Motor neuron (in vitro differentiated cells): Measurements from ENCODE around the gene RPS6KB2. TPM values are rescaled to one million over a fixed set of nuclear protein-coding genes. Genes with fewer than 3 reads are reported as not detected.
"Not testable (repeated sequence)": the region's sequence is repeated elsewhere in the genome, so short reads cannot be mapped to it uniquely, and the experiment has no call there.

ENCODE experiments used
- ATAC-seq, 8 experiments: fragments of 200-7000 bp; cut with Tn5 transposase; replicated peaks in 6 of 8; 2 replicates each; pipeline ENCODE4 v1.8.0; 2021; ENCODE audit warnings: mild to moderate bottlenecking in 8 of 8, moderate library complexity in 8 of 8
- H3K27ac ChIP-seq, 2 donors: fragments of 250-450 bp; sonication (Bioruptor Pico); 2 replicates each; pipeline ENCODE4 v1.9.0; 2021; ENCODE audit warnings: antibody characterized with exemption in 2 of 2, mild to moderate bottlenecking in 2 of 2, moderate library complexity in 1 of 2
- H3K4me1 ChIP-seq, 2 donors: fragments of 250-450 bp; sonication (Bioruptor Pico); replicated peaks in 1 of 2; 2 replicates each; pipeline ENCODE4 v1.6.1; 2021; ENCODE audit warnings: antibody characterized with exemption in 2 of 2, mild to moderate bottlenecking in 2 of 2, moderate library complexity in 1 of 2
- H3K4me3 ChIP-seq, 5 donors: fragments of 250-450 bp; sonication (Bioruptor Pico); 2 replicates each; pipeline ENCODE4 v1.9.0; 2021; ENCODE audit warnings: antibody characterized with exemption in 5 of 5, mild to moderate bottlenecking in 5 of 5, moderate library complexity in 4 of 5
- WGBS, 10 experiments: fragments of 450-650 bp; shearing (Covaris generic); methylation state at CpG; one replicate each; pipeline ENCODE4 v1.0.0; 2022; 5-methylcytosine and 5-hydroxymethylcytosine counted together
- in situ Hi-C, 9 experiments: fragments of 400-800 bp; cut with MboI; loops; one replicate each; pipeline ENCODE4 v1.15.0; 2021; ENCODE audit warnings: low sequenced_read_pairs in 9 of 9, low pct_unique_long_range_greater_than_20kb in 2 of 9; ENCODE audit not compliant: unreplicated experiment in 9 of 9
- total RNA-seq, 8 experiments: library from RNA; unstranded; fragments of 300-600 nt; gene quantifications; 2 replicates each; pipeline versions ENCODE4 v1.2.3 to v1.2.4, GENCODE V29; 2022

The RPS6KB2 gene
- total RNA-seq, 8 experiments from 2014 or later, result 21.8 to 48.3 (median 30.6) TPM

DNA sequence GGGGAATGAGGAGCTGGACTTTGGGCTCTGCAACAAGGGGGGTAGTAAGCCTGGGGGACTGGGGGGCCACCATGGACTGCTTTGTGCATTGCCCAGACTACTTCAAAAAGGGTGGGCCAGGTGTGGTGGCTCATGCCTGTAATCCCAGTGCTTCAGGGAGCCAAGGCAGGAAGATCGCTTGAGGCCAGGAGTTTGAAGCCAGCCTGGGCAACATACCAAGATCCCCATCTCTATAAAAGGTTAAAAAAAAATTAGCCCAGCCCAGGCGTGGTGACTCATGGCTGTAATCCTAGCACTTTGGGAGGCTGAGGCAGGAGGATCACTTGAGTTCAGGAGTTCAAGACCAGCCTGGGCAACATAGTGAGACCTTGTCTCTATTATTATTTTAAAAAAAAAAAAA is 37.2 kb downstream of the RPS6KB2 start:
- H3K27ac ChIP-seq, H3K4me3 ChIP-seq, in situ Hi-C loops, ATAC-seq: not testable (repeated sequence)
- WGBS, 10 experiments, result 100% methylated on average over 1 of the region's 2 CpGs; no CpG with 5 or more reads in 9 of the 10 experiments
- peaks cover 20 to 23% of the 10 kb centered on the region in 2 donors for H3K4me1 ChIP-seq

- no peak overlapping the region for H3K4me3 ChIP-seq
- H3K27ac ChIP-seq, result no peak overlapping the region
- in situ Hi-C loops, result no loop called here
- no peak for ATAC-seq
- WGBS, 10 experiments, result 100% methylated on average over 1 to 3 of the region's 5 CpGs; no CpG with 5 or more reads in 5 of the 10 experiments
- H3K4me1 ChIP-seq, result peaks cover 20 to 23% of the 10 kb centered on the region in 2 donors
These were observed 38.1 kb downstream of the RPS6KB2 start for GRCh38 chr11:67466367-67466766.

- in situ Hi-C loops, result no loop called here
- WGBS, 10 experiments, result 100% methylated on average over 1 of the region's 11 CpGs; no CpG with 5 or more reads in 8 of the 10 experiments
- Histone ChIP-seq H3K4me1 (peaks cover 20 to 23% of the 10 kb centered on the region in 2 donors), H3K4me3 (no peak overlapping the region), H3K27ac (no peak overlapping the region)
- no peak for ATAC-seq
These were observed 38.9 kb downstream of the RPS6KB2 start for GRCh38 chr11:67466962-67467771.

DNA sequence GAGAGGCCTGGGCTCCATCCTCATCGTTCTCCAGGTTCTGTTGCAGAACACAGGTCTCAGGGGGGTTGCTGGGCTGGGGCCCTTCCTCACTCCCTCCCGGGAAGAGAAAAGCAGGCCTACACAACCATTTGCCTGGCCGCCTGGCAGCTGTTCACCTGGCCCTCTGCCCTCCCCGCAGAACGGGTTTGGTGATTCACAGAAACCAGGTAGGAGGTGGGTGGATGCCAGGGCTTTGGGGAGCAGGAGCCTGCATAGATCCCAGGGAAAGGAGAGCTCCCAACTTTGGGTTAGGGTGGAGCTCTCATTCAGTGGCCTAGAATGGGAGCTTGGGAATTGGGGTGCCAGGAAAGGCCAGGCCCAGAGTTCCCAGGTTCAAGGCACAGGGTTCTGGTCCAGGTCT is 39.8 kb downstream of the RPS6KB2 start:
- H3K4me1 ChIP-seq, result peaks cover 20 to 23% of the 10 kb centered on the region in 2 donors
- in situ Hi-C loops, result no loop called here
- WGBS, 10 experiments, result 0 to 40% methylated on average over 1 of the region's 5 CpGs; no CpG with 5 or more reads in 8 of the 10 experiments
- H3K4me3 ChIP-seq, result peak overlapping the region; percentile 65 to 82 (median 77)
- no peak for ATAC-seq
- H3K27ac ChIP-seq, result no peak overlapping the region

- Histone ChIP-seq H3K27ac (peak overlapping the region; percentile 69 to 79), H3K4me3 (peak overlapping the region; percentile 65 to 82 (median 77)), H3K4me1 (peaks cover 20 to 23% of the 10 kb centered on the region in 2 donors)
- in situ Hi-C loops, result no loop called here
- ATAC-seq, result no peak
- 0 to 20% (median 10%) methylated on average over 1 to 2 of the region's 6 CpGs; no CpG with 5 or more reads in 6 of the 10 experiments for WGBS, 10 experiments
These were observed 40.1 kb downstream of the RPS6KB2 start for GRCh38 chr11:67468456-67468758.

- WGBS, 10 experiments, result no CpG with 5 or more reads among the region's 76 CpGs
- H3K4me1 ChIP-seq, result peaks cover 16 to 19% of the 10 kb centered on the region in 2 donors
- ATAC-seq, result peak; percentile 79 to 93 (median 86)
- in situ Hi-C loops, result no loop called here
- peak within 1 kb of the TSS; percentile 86 to 88 for H3K27ac ChIP-seq
- H3K4me3 ChIP-seq, result peak within 1 kb of the TSS; percentile 65 to 82 (median 77)
These were observed 40.6 kb downstream of the RPS6KB2 start, which contains the start of gene TMEM134 for GRCh38 chr11:67468759-67469507. TSS of gene TMEM134 (minus strand) at chr11:67469251. CDS start at chr11:67469192, 59 bp downstream.

DNA sequence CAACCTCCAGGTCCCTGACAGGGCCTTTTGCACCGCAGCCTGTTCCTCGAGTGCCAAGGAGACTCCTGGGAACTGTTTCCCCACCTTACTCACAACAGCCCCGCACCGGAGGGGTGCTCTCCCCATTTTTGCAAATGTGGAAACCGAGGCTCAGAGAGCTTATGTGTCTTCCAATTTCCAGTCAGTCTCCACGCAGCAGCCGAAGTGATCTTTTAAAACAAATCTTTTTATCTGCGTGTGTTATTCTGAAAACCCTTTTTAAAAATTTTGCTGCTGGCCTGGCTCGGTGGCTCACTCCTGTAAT is 41.2 kb downstream of the RPS6KB2 start:
- Histone ChIP-seq H3K4me1 (peaks cover 11 to 14% of the 10 kb centered on the region in 2 donors), H3K27ac (peak overlapping the region; percentile 86 to 88), H3K4me3 (peak overlapping the region; percentile 65 to 82 (median 77))
- in situ Hi-C loops, result no loop called here
- ATAC-seq, result no peak
- 0 to 100% (median 22%) methylated on average over 1 to 9 of the region's 9 CpGs; no CpG with 5 or more reads in 3 of the 10 experiments for WGBS, 10 experiments

GRCh38 chr11:67470337-67471002 is 42.2 kb downstream of the RPS6KB2 start:
- 0 to 100% (median 78%) methylated on average over 1 to 6 of the region's 8 CpGs for WGBS, 10 experiments
- peaks cover 11 to 12% of the 10 kb centered on the region in 2 donors for H3K4me1 ChIP-seq
- H3K4me3 ChIP-seq, result no peak overlapping the region
- H3K27ac ChIP-seq, result no peak overlapping the region
- no peak for ATAC-seq
- in situ Hi-C loops, result no loop called here

DNA sequence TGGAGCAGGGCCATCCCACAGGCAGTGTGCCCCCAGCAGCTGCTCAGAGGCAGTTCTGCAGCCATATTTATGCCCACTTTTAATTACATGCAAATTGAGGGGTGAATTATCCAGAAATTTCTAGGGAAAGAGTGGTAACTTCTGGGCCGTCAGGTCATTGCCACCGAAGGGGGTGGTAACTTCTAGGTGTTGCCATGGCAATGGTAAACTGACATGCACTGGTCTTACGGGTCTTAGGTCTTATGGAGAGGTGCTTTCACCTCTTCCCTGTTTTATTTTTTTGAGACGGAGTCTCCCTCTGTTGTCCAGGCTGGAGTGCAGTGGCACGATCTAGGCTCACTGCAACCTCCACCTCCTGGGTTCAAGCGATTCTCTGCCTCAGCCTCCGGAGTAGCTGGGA is 44.6 kb downstream of the RPS6KB2 start:
- ATAC-seq, result no peak
- in situ Hi-C loops, result no loop called here
- Histone ChIP-seq H3K27ac (no peak overlapping the region), H3K4me3 (no peak overlapping the region), H3K4me1 (peaks cover 7 to 10% of the 10 kb centered on the region in 2 donors)
- WGBS, 10 experiments, result 0 to 86% (median 49%) methylated on average over 1 to 2 of the region's 7 CpGs; no CpG with 5 or more reads in 4 of the 10 experiments

GRCh38 chr11:67476692-67477091 is 48.4 kb downstream of the RPS6KB2 start:
- in situ Hi-C loops, result loop anchor here in 1 of 9 experiments (25.0 kb wide), 1 partner anchor 89 kb away; the partner anchor contains the start of gene RAD9A
- not testable (repeated sequence) for H3K4me3 ChIP-seq, H3K4me1 ChIP-seq, H3K27ac ChIP-seq, ATAC-seq
- WGBS, 10 experiments, result 21 to 100% (median 85%) methylated on average over 2 to 9 of the region's 10 CpGs; no CpG with 5 or more reads in 2 of the 10 experiments

- H3K4me3 ChIP-seq, H3K4me1 ChIP-seq, ATAC-seq, H3K27ac ChIP-seq: not testable (repeated sequence)
- in situ Hi-C loops, result loop anchor here in 1 of 9 experiments (25.0 kb wide), 1 partner anchor 90 kb away; the partner anchor contains the start of gene RAD9A
- WGBS, 10 experiments, result 56 to 100% (median 90%) methylated on average over 1 to 5 of the region's 16 CpGs
These were observed 49.2 kb downstream of the RPS6KB2 start for GRCh38 chr11:67477344-67478050.

- peak in 3 of 8 experiments; percentile 13 to 26 (median 19) for ATAC-seq
- WGBS, 10 experiments, result 11 to 75% (median 44%) methylated on average over 5 to 18 of the region's 19 CpGs
- in situ Hi-C loops, result loop anchor here in 1 of 9 experiments (25.0 kb wide), 1 partner anchor 95 kb away; the partner anchor contains the start of gene RAD9A
- Histone ChIP-seq H3K4me3 (peak overlapping the region; percentile 44 to 65 (median 54)), H3K27ac (no peak overlapping the region), H3K4me1 (peaks cover 6 to 12% of the 10 kb centered on the region in 2 donors)
These were observed 54.1 kb downstream of the RPS6KB2 start for GRCh38 chr11:67482275-67482826.
